Measurements from ENCODE around the gene GXYLT2. TPM values are rescaled to one million over a fixed set of nuclear protein-coding genes. Genes with fewer than 3 reads are reported as not detected.

GXYLT2 gene
- total RNA-seq, 3 donors from 2014 or later = 5.6 to 15.4 (median 7.4) TPM

- H3K27ac ChIP-seq = no peak overlapping the region
- H3K9me3 ChIP-seq = no peaks in the 10 kb centered on the region
- TF ChIP-seq POLR2AphosphoS5 (IDR thresholded peaks at IDR 0.05) = peak in 1 of 3 donors; percentile 37
- TF ChIP-seq CTCF (IDR thresholded peaks at IDR 0.05) = no peak
- no peaks in the 10 kb centered on the region for H3K36me3 ChIP-seq
- no peaks in the 10 kb centered on the region for H3K27me3 ChIP-seq
- no peaks in the 10 kb centered on the region for H3K4me1 ChIP-seq
- intact Hi-C loops (cut with DNase I; ENCODE audit: low total_unique reads) = no loop called here
- no peak for DNase-seq (ENCODE audit: low spot score in 2 of 2)
- no peak overlapping the region for H3K4me3 ChIP-seq
These were observed 65.6 kb downstream of the GXYLT2 start for GRCh38 chr3:72953325-72953956.

- H3K4me1 ChIP-seq = no peaks in the 10 kb centered on the region
- intact Hi-C loops (cut with DNase I; ENCODE audit: low total_unique reads) = no loop called here
- no peaks in the 10 kb centered on the region for H3K9me3 ChIP-seq
- H3K27me3 ChIP-seq = no peaks in the 10 kb centered on the region
- peak in 1 of 2 donors; percentile 87 for DNase-seq (ENCODE audit: low spot score in 2 of 2)
- no peaks in the 10 kb centered on the region for H3K36me3 ChIP-seq
- H3K4me3 ChIP-seq = no peak overlapping the region
- TF ChIP-seq POLR2A (IDR thresholded peaks at IDR 0.05) = no peak
- TF ChIP-seq POLR2AphosphoS5 (IDR thresholded peaks at IDR 0.05) = no peak
- TF ChIP-seq CTCF (IDR thresholded peaks at IDR 0.05) = no peak
- peak overlapping the region; percentile 71 to 73 for H3K27ac ChIP-seq
These were observed 69.5 kb downstream of the GXYLT2 start for GRCh38 chr3:72957297-72957696.

- H3K27ac ChIP-seq = no peak overlapping the region
These were observed 71.5 kb downstream of the GXYLT2 start for GRCh38 chr3:72959336-72959735.

GRCh38 chr3:72960812-72961518 lies 73.1 kb downstream of the GXYLT2 start:
- Histone ChIP-seq H3K4me1 (no peaks in the 10 kb centered on the region), H3K4me3 (no peak overlapping the region), H3K27ac (no peak overlapping the region), H3K9me3 (no peaks in the 10 kb centered on the region), H3K27me3 (no peaks in the 10 kb centered on the region), H3K36me3 (no peaks in the 10 kb centered on the region)
- TF ChIP-seq POLR2A (IDR thresholded peaks at IDR 0.05) = no peak
- TF ChIP-seq CTCF (IDR thresholded peaks at IDR 0.05) = no peak
- no peak for TF ChIP-seq POLR2AphosphoS5 (IDR thresholded peaks at IDR 0.05)
- no peak for DNase-seq (ENCODE audit: low spot score in 2 of 2)
- intact Hi-C loops (cut with DNase I; ENCODE audit: low total_unique reads) = no loop called here

More at GRCh38 chr3:72959336-72959735, 71.5 kb downstream of the GXYLT2 start:
- Histone ChIP-seq H3K36me3 (no peaks in the 10 kb centered on the region), H3K27me3 (no peaks in the 10 kb centered on the region), H3K9me3 (no peaks in the 10 kb centered on the region), H3K4me3 (no peak overlapping the region), H3K4me1 (no peaks in the 10 kb centered on the region)
- no peak for TF ChIP-seq CTCF (IDR thresholded peaks at IDR 0.05)
- no peak for TF ChIP-seq POLR2AphosphoS5 (IDR thresholded peaks at IDR 0.05)
- TF ChIP-seq POLR2A (IDR thresholded peaks at IDR 0.05) = no peak
- no peak for DNase-seq (ENCODE audit: low spot score in 2 of 2)
- intact Hi-C loops (cut with DNase I; ENCODE audit: low total_unique reads) = no loop called here

- Histone ChIP-seq H3K4me3 (no peak overlapping the region), H3K36me3 (no peaks in the 10 kb centered on the region)
These were observed 73.9 kb downstream of the GXYLT2 start for GRCh38 chr3:72961752-72962151.

More at GRCh38 chr3:72961752-72962151, 73.9 kb downstream of the GXYLT2 start:
- Histone ChIP-seq H3K9me3 (no peaks in the 10 kb centered on the region), H3K4me1 (no peaks in the 10 kb centered on the region), H3K27me3 (no peaks in the 10 kb centered on the region), H3K27ac (no peak overlapping the region)
- DNase-seq (ENCODE audit: low spot score in 2 of 2) = no peak
- TF ChIP-seq CTCF (IDR thresholded peaks at IDR 0.05) (no peak), POLR2A (IDR thresholded peaks at IDR 0.05) (no peak), POLR2AphosphoS5 (IDR thresholded peaks at IDR 0.05) (no peak)
- intact Hi-C loops (cut with DNase I; ENCODE audit: low total_unique reads) = no loop called here
